GM21717 (cell line): ENCODE results near the gene SRP14.
"Not testable (repeated sequence)": the region's sequence is repeated elsewhere in the genome, so short reads cannot be mapped to it uniquely, and the experiment has no call there.

Experiments
- ATAC-seq: cut with Tn5 transposase; IDR thresholded peaks from one replicate; pipeline ENCODE4 v1.9.1; 2021; ENCODE audit warnings: mild to moderate bottlenecking, moderate library complexity; ENCODE audit not compliant: unreplicated experiment

The SRP14 gene

GRCh38 chr15:39996228-39996627 lies 42.8 kb downstream of the SRP14 start:
- ATAC-seq, result not testable (repeated sequence)

GRCh38 chr15:39992953-39993352 lies 46.0 kb downstream of the SRP14 start:
- not testable (repeated sequence) for ATAC-seq

- no peak for ATAC-seq
Measured at GRCh38 chr15:39990706-39991105, 48.3 kb downstream of the SRP14 start.

GRCh38 chr15:39987821-39988220 lies 51.2 kb downstream of the SRP14 start:
- ATAC-seq, result no peak
